Activated CD4-positive, alpha-beta T cell treated with anti-CD3 and anti-CD28 coated beads, Interleukin-2, amount 10 ng/mL, durations not matched to agents 24 days and 14 days (primary cell): ENCODE data around the gene RNASE4. TPM values are rescaled to one million over a fixed set of nuclear protein-coding genes. Genes with fewer than 3 reads are reported as not detected.

Experiments used
- DNase-seq: peaks from one replicate; pipeline ENCODE4 v3.0.0; 2022
- H3K27ac Mint-ChIP-seq: one replicate; pipeline ENCODE4 v1.8.0; 2022; ENCODE audit warnings: mild to moderate bottlenecking, mixed read lengths
- H3K27me3 Mint-ChIP-seq: one replicate; pipeline ENCODE4 v1.8.0; 2022; ENCODE audit warnings: mixed read lengths
- H3K36me3 Mint-ChIP-seq: one replicate; pipeline ENCODE4 v1.8.0; 2022; ENCODE audit warnings: low read depth, mild to moderate bottlenecking, mixed read lengths
- H3K4me1 Mint-ChIP-seq: one replicate; pipeline ENCODE4 v1.8.0; 2021; ENCODE audit warnings: mixed read lengths
- H3K4me3 Mint-ChIP-seq: one replicate; pipeline ENCODE4 v1.8.0; 2022; ENCODE audit warnings: mild to moderate bottlenecking, moderate library complexity, mixed read lengths
- H3K9me3 Mint-ChIP-seq: one replicate; pipeline ENCODE4 v1.8.0; 2021; ENCODE audit warnings: mixed read lengths
- intact Hi-C: fragments of 100-400 bp; cut with micrococcal nuclease; formaldehyde crosslinking; loops from one replicate; pipeline ENCODE4 v1.15.1; 2023
- total RNA-seq: library from RNA; stranded (reverse); gene quantifications from 2 replicates; pipeline ENCODE4 v1.2.3, GENCODE V29; 2022

RNASE4 gene
- total RNA-seq, 1 donor from 2014 or later = 0.26 TPM

GRCh38 chr14:20750194-20750593 is 65.8 kb downstream of the RNASE4 start:
- H3K9me3 Mint-ChIP-seq = peaks cover 14% of the 10 kb centered on the region
- no peaks in the 10 kb centered on the region for H3K36me3 Mint-ChIP-seq
- H3K4me1 Mint-ChIP-seq = no peaks in the 10 kb centered on the region
- H3K27me3 Mint-ChIP-seq = peaks cover 2% of the 10 kb centered on the region
- no peak for DNase-seq
- H3K27ac Mint-ChIP-seq = no peak overlapping the region
- intact Hi-C loops = no loop called here
- H3K4me3 Mint-ChIP-seq = no peak overlapping the region

Other genes with a start within 250 kb of the RNASE4 start
- gene KLHL33, start 248.4 kb upstream of the RNASE4 start, total RNA-seq = 0.09 TPM in 1 of 2 replicates, not detected in the other
- 69.8 and 76.9 TPM in 2 replicates for gene OSGEP, start 229.7 kb upstream of the RNASE4 start, total RNA-seq
- 239 and 242 TPM in 2 replicates for gene APEX1, start 229.3 kb upstream of the RNASE4 start, total RNA-seq
- gene PIP4P1, start 223.1 kb upstream of the RNASE4 start, total RNA-seq = 29.5 and 30.7 TPM in 2 replicates
- gene PNP, start 215.2 kb upstream of the RNASE4 start, total RNA-seq = 155 and 158 TPM in 2 replicates
- gene RNASE10, start 179.0 kb upstream of the RNASE4 start, total RNA-seq = 0.47 and 0.50 TPM in 2 replicates
- gene RNASE9, start 123.5 kb upstream of the RNASE4 start, total RNA-seq = not detected in 2 replicates
- not detected in 2 replicates for gene RNASE11, start 96.6 kb upstream of the RNASE4 start, total RNA-seq
- gene RNASE12, start 93.2 kb upstream of the RNASE4 start, total RNA-seq = not detected in 2 replicates
- not detected in 2 replicates for gene OR6S1, start 42.9 kb upstream of the RNASE4 start, total RNA-seq
- gene ANG, start 4.2 kb downstream of the RNASE4 start, total RNA-seq = not detected in 2 replicates
- not detected in 2 replicates for gene EDDM3A, start 61.3 kb downstream of the RNASE4 start, total RNA-seq
- gene EDDM3B, start 83.8 kb downstream of the RNASE4 start, total RNA-seq = not detected in 2 replicates
- gene RNASE6, start 96.7 kb downstream of the RNASE4 start, total RNA-seq = 0.50 and 0.51 TPM in 2 replicates
- not detected in 2 replicates for gene RNASE1, start 118.3 kb downstream of the RNASE4 start, total RNA-seq
- not detected in 2 replicates for gene RNASE3, start 206.8 kb downstream of the RNASE4 start, total RNA-seq